ENCODE measurements around the gene FRMD1. TPM values are rescaled to one million over a fixed set of nuclear protein-coding genes. Genes with fewer than 3 reads are reported as not detected.

FRMD1 gene
- total RNA-seq, 4 donors from 2014 or later: 35.4 to 86.4 (median 47.7) TPM

- H3K4me3 ChIP-seq: no peak overlapping the region
- WGBS, 2 donors (ENCODE audit: low coverage in 1 of 2): 82 to 100% methylated on average over 1 to 3 of the region's 3 CpGs
- no peak for DNase-seq
- intact Hi-C loops (cut with DNase I; ENCODE audit: low total_unique reads): no loop called here
- H3K27ac ChIP-seq: no peak overlapping the region
- no peaks in the 10 kb centered on the region for H3K9me3 ChIP-seq
- in situ Hi-C loops (cut with MboI; ENCODE audit: low pct_ligation_motif_present in 1 of 4, low pct_unique_long_range_greater_than_20kb in 1 of 4, low sequenced_read_pairs in 3 of 4): no loop called here
- TF ChIP-seq CTCF (IDR thresholded peaks at IDR 0.05) (no peak), EP300 (IDR thresholded peaks at IDR 0.05; ENCODE audit: low read depth) (no peak), POLR2AphosphoS5 (IDR thresholded peaks at IDR 0.05) (no peak), POLR2A (IDR thresholded peaks at IDR 0.05) (no peak)
- no peaks in the 10 kb centered on the region for H3K36me3 ChIP-seq
- peaks cover 11% of the 10 kb centered on the region for H3K27me3 ChIP-seq
- peaks cover 0 to 4% (median 1%) of the 10 kb centered on the region in 4 donors for H3K4me1 ChIP-seq
Measured at GRCh38 chr6:168106633-168107005, 27.6 kb upstream of the FRMD1 start.

- no peak for DNase-seq
- WGBS, 2 donors (ENCODE audit: low coverage in 1 of 2): 69 to 79% methylated on average over 7 to 12 of the region's 12 CpGs
- intact Hi-C loops (cut with DNase I; ENCODE audit: low total_unique reads): no loop called here
- TF ChIP-seq POLR2AphosphoS5 (IDR thresholded peaks at IDR 0.05): no peak
- TF ChIP-seq POLR2A (IDR thresholded peaks at IDR 0.05): no peak
- TF ChIP-seq EP300 (IDR thresholded peaks at IDR 0.05; ENCODE audit: low read depth): no peak
- no peak for TF ChIP-seq CTCF (IDR thresholded peaks at IDR 0.05)
- Histone ChIP-seq H3K4me1 (peaks cover 0 to 9% (median 3%) of the 10 kb centered on the region in 4 donors), H3K4me3 (no peak overlapping the region), H3K27ac (no peak overlapping the region), H3K9me3 (no peaks in the 10 kb centered on the region), H3K27me3 (peaks cover 17% of the 10 kb centered on the region), H3K36me3 (no peaks in the 10 kb centered on the region)
- in situ Hi-C loops (cut with MboI; ENCODE audit: low pct_ligation_motif_present in 1 of 4, low pct_unique_long_range_greater_than_20kb in 1 of 4, low sequenced_read_pairs in 3 of 4): no loop called here
Measured at GRCh38 chr6:168105813-168106632, 27.0 kb upstream of the FRMD1 start.

GRCh38 chr6:168104636-168105035 is 25.6 kb upstream of the FRMD1 start:
- H3K4me3 ChIP-seq: no peak overlapping the region
- H3K27ac ChIP-seq: no peak overlapping the region
- in situ Hi-C loops (cut with MboI; ENCODE audit: low pct_ligation_motif_present in 1 of 4, low pct_unique_long_range_greater_than_20kb in 1 of 4, low sequenced_read_pairs in 3 of 4) (no loop called here), intact Hi-C loops (cut with DNase I; ENCODE audit: low total_unique reads) (no loop called here)
- TF ChIP-seq POLR2AphosphoS5 (IDR thresholded peaks at IDR 0.05) (no peak), CTCF (IDR thresholded peaks at IDR 0.05) (no peak), POLR2A (IDR thresholded peaks at IDR 0.05) (no peak), EP300 (IDR thresholded peaks at IDR 0.05; ENCODE audit: low read depth) (no peak)
- WGBS, 2 donors (ENCODE audit: low coverage in 1 of 2): 90 to 93% methylated on average over 10 of the region's 10 CpGs
- DNase-seq: no peak
- peaks cover 31% of the 10 kb centered on the region for H3K27me3 ChIP-seq
- no peaks in the 10 kb centered on the region for H3K36me3 ChIP-seq
- H3K4me1 ChIP-seq: peaks cover 0 to 9% (median 2%) of the 10 kb centered on the region in 4 donors
- no peaks in the 10 kb centered on the region for H3K9me3 ChIP-seq

GRCh38 chr6:168103050-168103830 is 24.2 kb upstream of the FRMD1 start:
- peaks cover 38% of the 10 kb centered on the region for H3K27me3 ChIP-seq
- DNase-seq: no peak
- in situ Hi-C loops (cut with MboI; ENCODE audit: low pct_ligation_motif_present in 1 of 4, low pct_unique_long_range_greater_than_20kb in 1 of 4, low sequenced_read_pairs in 3 of 4) (no loop called here), intact Hi-C loops (cut with DNase I; ENCODE audit: low total_unique reads) (no loop called here)
- H3K4me3 ChIP-seq: no peak overlapping the region
- H3K36me3 ChIP-seq: no peaks in the 10 kb centered on the region
- H3K27ac ChIP-seq: no peak overlapping the region
- WGBS, 2 donors (ENCODE audit: low coverage in 1 of 2): 76 to 78% methylated on average over 12 to 19 of the region's 19 CpGs
- TF ChIP-seq POLR2A (IDR thresholded peaks at IDR 0.05) (no peak), POLR2AphosphoS5 (IDR thresholded peaks at IDR 0.05) (no peak), EP300 (IDR thresholded peaks at IDR 0.05; ENCODE audit: low read depth) (no peak), CTCF (IDR thresholded peaks at IDR 0.05) (no peak)
- no peaks in the 10 kb centered on the region for H3K9me3 ChIP-seq
- H3K4me1 ChIP-seq: peaks cover 0 to 9% (median 2%) of the 10 kb centered on the region in 4 donors

All from transverse colon (tissue), 4 donors.